SK-N-SH (cell line): ENCODE data around the gene C20orf204. TPM values are rescaled to one million over a fixed set of nuclear protein-coding genes. Genes with fewer than 3 reads are reported as not detected.

ENCODE experiments used
- CTCF ChIA-PET: fragments of 300-600, 350-600 bp; formaldehyde crosslinking; extraction: SDS; loops from one replicate; lab custom pipeline; 2021; lab: Yijun Ruan, JAX
- POLR2A ChIA-PET: fragments of 350-600 bp; sonication (Branson Sonifier 250); formaldehyde crosslinking; extraction: SDS; loops from one replicate; lab custom pipeline; 2020; ENCODE audit warnings: antibody characterized with exemption, inconsistent platforms; lab: Yijun Ruan, JAX
- DNase-seq: peaks from one replicate; pipeline ENCODE4 v3.0.0; 2012
- H2AFZ ChIP-seq: fragments of 200-600 bp; sonication (generic); 2 replicates; pipeline ENCODE4 v1.8.1; 2016; ENCODE audit warnings: antibody characterized with exemption, mild to moderate bottlenecking, low read depth
- H3F3A ChIP-seq: fragments of 200-600 bp; sonication (generic); replicated peaks from 2 replicates; pipeline ENCODE3; 2016; ENCODE audit warnings: antibody characterized with exemption, mild to moderate bottlenecking; ENCODE audit not compliant: insufficient read depth
- H3K27ac ChIP-seq, 2 experiments: fragments of 200-500 bp in 1 of 2; fragments of 200-600 bp in 1 of 2; sonication (Bioruptor generic) in 1 of 2; sonication (generic), shearing (Covaris generic) in 1 of 2; 2 replicates each; pipeline versions ENCODE4 v1.5.1 to v1.6.1; 2014 to 2016; ENCODE audit warnings: low read depth in 2 of 2, inconsistent platforms in 1 of 2, low read length in 1 of 2, mild to moderate bottlenecking in 1 of 2, mixed read lengths in 1 of 2
- H3K27me3 ChIP-seq: fragments of 200-600 bp; sonication (generic), shearing (Covaris generic); 2 replicates; pipeline ENCODE4 v1.6.1; 2016; ENCODE audit warnings: mixed run types; ENCODE audit not compliant: insufficient read depth
- H3K36me3 ChIP-seq, 2 experiments: fragments of 200-500 bp in 1 of 2; fragments of 200-600 bp in 1 of 2; sonication (Bioruptor generic) in 1 of 2; sonication (generic) in 1 of 2; replicated peaks in 1 of 2; 2 replicates each; pipeline versions ENCODE3 to v1.5.1; 2014 to 2016; ENCODE audit warnings: low read length in 1 of 2, mild to moderate bottlenecking in 1 of 2; ENCODE audit not compliant: insufficient read depth in 2 of 2, control insufficient read depth in 1 of 2
- H3K4me1 ChIP-seq, 2 experiments: fragments of 200-500 bp in 1 of 2; fragments of 200-600 bp in 1 of 2; sonication (Bioruptor generic) in 1 of 2; sonication (generic), shearing (Covaris generic) in 1 of 2; 2 replicates each; pipeline versions ENCODE4 v1.5.1 to v1.6.1; 2014 to 2016; ENCODE audit warnings: low read depth in 1 of 2, low read length in 1 of 2, mixed run types in 1 of 2; ENCODE audit not compliant: insufficient read depth in 2 of 2, control insufficient read depth in 1 of 2
- H3K4me2 ChIP-seq: fragments of 200-600 bp; sonication (generic), shearing (Covaris generic); 2 replicates; pipeline ENCODE4 v1.6.1; 2017; ENCODE audit warnings: mixed run types
- H3K4me3 ChIP-seq, 2 experiments: fragments of 200-500 bp in 1 of 2; fragments of 200-600 bp in 1 of 2; sonication (Bioruptor generic) in 1 of 2; sonication (generic), shearing (Covaris generic) in 1 of 2; 2 replicates each; pipeline versions ENCODE4 v1.5.1 to v1.8.1; 2014 to 2016; ENCODE audit warnings: low read depth in 2 of 2, inconsistent platforms in 1 of 2, low read length in 1 of 2, mild to moderate bottlenecking in 1 of 2, mixed read lengths in 1 of 2, moderate library complexity in 1 of 2
- H3K79me2 ChIP-seq: fragments of 200-600 bp; sonication (generic); 2 replicates; pipeline ENCODE4 v1.8.1; 2017; ENCODE audit warnings: mild to moderate bottlenecking; ENCODE audit not compliant: insufficient read depth
- H3K9ac ChIP-seq: fragments of 200-600 bp; sonication (generic); 2 replicates; pipeline ENCODE4 v1.6.1; 2017; ENCODE audit warnings: mixed run types
- H3K9me2 ChIP-seq: fragments of 200-600 bp; sonication (generic); 2 replicates; pipeline ENCODE4 v1.6.1; 2017; ENCODE audit warnings: mixed run types
- H3K9me3 ChIP-seq: fragments of 200-600 bp; sonication (generic); 2 replicates; pipeline ENCODE4 v1.6.1; 2017; ENCODE audit warnings: mixed run types, mild to moderate bottlenecking, moderate library complexity
- H4K20me1 ChIP-seq: fragments of 200-600 bp; sonication (generic); 2 replicates; pipeline ENCODE4 v1.6.1; 2017; ENCODE audit warnings: mild to moderate bottlenecking, mixed run types; ENCODE audit not compliant: insufficient read depth
- CHD2 ChIP-seq: fragments of 150-350 bp; IDR thresholded peaks from 2 replicates; pipeline ENCODE4 v1.6.1; 2018; ENCODE audit warnings: low read length; ENCODE audit not compliant: partially characterized antibody
- ELF1 ChIP-seq: IDR thresholded peaks from 2 replicates; pipeline ENCODE4 v1.4.0; 2012
- EZH2phosphoT487 ChIP-seq: fragments of 200-600 bp; sonication (generic); IDR thresholded peaks from 2 replicates; pipeline ENCODE4 v1.6.1; 2017; ENCODE audit warnings: low read depth, mixed run types, mild to moderate bottlenecking, antibody characterized with exemption, moderate library complexity, borderline replicate concordance
- FOSL2 ChIP-seq: IDR thresholded peaks from 2 replicates; pipeline ENCODE4 v1.4.0; 2012; ENCODE audit warnings: low read depth, mild to moderate bottlenecking, moderate library complexity, borderline replicate concordance
- FOXJ3 ChIP-seq: sonication (generic); formaldehyde crosslinking; IDR thresholded peaks from 2 replicates; pipeline ENCODE4 v1.5.1; 2020; ENCODE audit warnings: mild to moderate bottlenecking, missing genetic modification reagents
- FOXM1 ChIP-seq: IDR thresholded peaks from 2 replicates; pipeline ENCODE4 v1.4.0; 2012; ENCODE audit warnings: low read depth, mild to moderate bottlenecking
- JUND ChIP-seq: IDR thresholded peaks from 2 replicates; pipeline ENCODE4 v1.4.0; 2012
- NFIC ChIP-seq: IDR thresholded peaks from 2 replicates; pipeline ENCODE4 v1.4.0; 2012; ENCODE audit warnings: borderline replicate concordance
- NRF1 ChIP-seq: IDR thresholded peaks from 2 replicates; pipeline ENCODE4 v1.6.1; 2012; ENCODE audit warnings: low read depth, mild to moderate bottlenecking, low read length
- PBX3 ChIP-seq: IDR thresholded peaks from 2 replicates; pipeline ENCODE4; 2012
- POLR2AphosphoS5 ChIP-seq: IDR thresholded peaks from 2 replicates; pipeline ENCODE4 v1.6.1; 2012; ENCODE audit warnings: low read depth, low read length
- RAD21 ChIP-seq: IDR thresholded peaks from 2 replicates; pipeline ENCODE4 v1.6.1; 2012; ENCODE audit warnings: mild to moderate bottlenecking, low read length
- SMC3 ChIP-seq: IDR thresholded peaks from 2 replicates; pipeline ENCODE4 v1.6.1; 2012; ENCODE audit warnings: low read depth, low read length, improper control_type of control experiment
- YY1 ChIP-seq: IDR thresholded peaks from 2 replicates; pipeline ENCODE4 v1.4.0; 2012; ENCODE audit warnings: low read depth, mild to moderate bottlenecking
- ZBTB33 ChIP-seq: IDR thresholded peaks from 2 replicates; pipeline ENCODE4 v1.4.0; 2012; ENCODE audit warnings: low read depth, borderline replicate concordance
- WGBS: methylation state at CpG from one replicate; pipeline ENCODE4 v1.1.6; 2017; ENCODE audit warnings: low lambda C conversion rate; 5-methylcytosine and 5-hydroxymethylcytosine counted together
- polyA plus RNA-seq, 3 experiments: library from polyadenylated mRNA; depleted of rRNA; stranded (reverse); fragments of >200 nt; gene quantifications; 2 replicates each; pipeline ENCODE4 v1.2.3, GENCODE V29; 2012
- TF ChIP-seq, protein P1 (sequence below): IDR thresholded peaks from 2 replicates; pipeline ENCODE4 v1.4.0; 2012; ENCODE audit warnings: low read depth
- TF ChIP-seq, protein P2 (sequence below): fragments of 200-600 bp; sonication (generic); IDR thresholded peaks from 2 replicates; pipeline ENCODE4 v1.6.1; 2017; ENCODE audit warnings: antibody characterized with exemption, mild to moderate bottlenecking, moderate library complexity
- TF ChIP-seq, protein P3 (sequence below): IDR thresholded peaks from 2 replicates; pipeline ENCODE4 v1.6.1; 2012; ENCODE audit warnings: mild to moderate bottlenecking, low read depth, low read length, moderate library complexity

The C20orf204 gene
- polyA plus RNA-seq, 1 of the 3 experiments (the other 2 are of a cell fraction): 0.21 TPM

DNA sequence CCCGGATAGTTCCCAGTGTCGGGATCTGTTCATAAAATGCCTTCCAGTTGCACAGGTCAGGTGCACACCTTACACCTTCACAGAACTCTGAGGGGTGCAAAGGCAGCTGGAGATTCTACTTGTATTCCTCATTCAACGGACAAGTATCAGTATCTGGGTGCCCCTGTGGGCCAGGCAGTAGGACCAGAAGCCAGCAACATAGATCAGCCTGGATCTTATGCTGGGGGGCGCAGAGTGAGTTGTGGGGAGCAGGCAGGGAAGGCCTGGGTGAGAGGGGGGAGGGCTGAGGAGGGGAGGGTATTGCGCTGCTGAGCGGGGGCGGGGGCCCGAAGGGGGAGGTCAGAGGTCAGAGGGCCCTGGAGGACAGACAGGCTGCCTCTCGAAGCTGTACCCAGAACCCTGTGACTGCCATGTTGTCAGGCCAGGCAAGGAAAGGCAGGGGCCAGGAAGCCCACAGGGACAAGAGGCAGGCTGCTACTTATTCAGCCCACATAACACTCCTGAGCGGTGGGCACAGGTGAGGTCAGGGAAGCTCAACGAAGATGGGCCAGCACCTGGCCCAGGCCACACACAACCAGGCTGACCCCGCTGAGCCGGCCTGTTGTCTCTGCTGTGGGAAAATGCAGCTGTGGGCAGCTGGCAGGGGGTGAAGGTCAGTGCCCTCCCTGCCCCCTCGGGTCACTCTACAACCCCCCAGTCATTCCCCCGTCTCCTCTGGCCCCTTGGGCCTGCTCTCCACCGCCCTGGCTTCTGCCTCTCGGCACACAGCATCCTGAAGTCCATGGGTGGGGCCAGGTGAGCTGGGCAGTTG, 45.0 kb downstream of the C20orf204 start:
- Histone ChIP-seq H3F3A (peaks cover 14% of the 10 kb centered on the region), H2AFZ (no peak overlapping the region), H3K4me2 (peak overlapping the region; percentile 82; the same call in 1 of the 2 replicates), H4K20me1 (no peaks in the 10 kb centered on the region), H3K9me2 (no peaks in the 10 kb centered on the region), H3K4me1 (peaks cover 13 to 36% of the 10 kb centered on the region in 2 experiments; a peak in 3 of 4 replicates), H3K79me2 (no peaks in the 10 kb centered on the region), H3K9me3 (no peaks in the 10 kb centered on the region), H3K36me3 (no peaks in the 10 kb centered on the region), H3K27ac (no peak overlapping the region), H3K9ac (no peak overlapping the region), H3K27me3 (no peaks in the 10 kb centered on the region; the same call in 1 of the 2 replicates), H3K4me3 (peak overlapping the region in 1 of 2 experiments; percentile 80; a peak in 3 of 4 replicates)
- TF ChIP-seq, protein P1, sequence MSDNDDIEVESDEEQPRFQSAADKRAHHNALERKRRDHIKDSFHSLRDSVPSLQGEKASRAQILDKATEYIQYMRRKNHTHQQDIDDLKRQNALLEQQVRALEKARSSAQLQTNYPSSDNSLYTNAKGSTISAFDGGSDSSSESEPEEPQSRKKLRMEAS: no peak
- TF ChIP-seq, protein P2, sequence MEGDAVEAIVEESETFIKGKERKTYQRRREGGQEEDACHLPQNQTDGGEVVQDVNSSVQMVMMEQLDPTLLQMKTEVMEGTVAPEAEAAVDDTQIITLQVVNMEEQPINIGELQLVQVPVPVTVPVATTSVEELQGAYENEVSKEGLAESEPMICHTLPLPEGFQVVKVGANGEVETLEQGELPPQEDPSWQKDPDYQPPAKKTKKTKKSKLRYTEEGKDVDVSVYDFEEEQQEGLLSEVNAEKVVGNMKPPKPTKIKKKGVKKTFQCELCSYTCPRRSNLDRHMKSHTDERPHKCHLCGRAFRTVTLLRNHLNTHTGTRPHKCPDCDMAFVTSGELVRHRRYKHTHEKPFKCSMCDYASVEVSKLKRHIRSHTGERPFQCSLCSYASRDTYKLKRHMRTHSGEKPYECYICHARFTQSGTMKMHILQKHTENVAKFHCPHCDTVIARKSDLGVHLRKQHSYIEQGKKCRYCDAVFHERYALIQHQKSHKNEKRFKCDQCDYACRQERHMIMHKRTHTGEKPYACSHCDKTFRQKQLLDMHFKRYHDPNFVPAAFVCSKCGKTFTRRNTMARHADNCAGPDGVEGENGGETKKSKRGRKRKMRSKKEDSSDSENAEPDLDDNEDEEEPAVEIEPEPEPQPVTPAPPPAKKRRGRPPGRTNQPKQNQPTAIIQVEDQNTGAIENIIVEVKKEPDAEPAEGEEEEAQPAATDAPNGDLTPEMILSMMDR: no peak
- TF ChIP-seq SMC3 (no peak), PBX3 (no peak), NFIC (no peak), FOSL2 (no peak), JUND (no peak)
- CTCF ChIA-PET: interaction anchor here (0.7 to 12.9 kb wide), 9 partner anchors 11 to 107 kb away, joined by 3 to 252 read pairs (median 6); partner anchors contain the start of gene NPBWR2
- WGBS: 94% methylated on average over 10 of the region's 17 CpGs
- DNase-seq: no peak
- POLR2A ChIA-PET: no interaction called here

DNA sequence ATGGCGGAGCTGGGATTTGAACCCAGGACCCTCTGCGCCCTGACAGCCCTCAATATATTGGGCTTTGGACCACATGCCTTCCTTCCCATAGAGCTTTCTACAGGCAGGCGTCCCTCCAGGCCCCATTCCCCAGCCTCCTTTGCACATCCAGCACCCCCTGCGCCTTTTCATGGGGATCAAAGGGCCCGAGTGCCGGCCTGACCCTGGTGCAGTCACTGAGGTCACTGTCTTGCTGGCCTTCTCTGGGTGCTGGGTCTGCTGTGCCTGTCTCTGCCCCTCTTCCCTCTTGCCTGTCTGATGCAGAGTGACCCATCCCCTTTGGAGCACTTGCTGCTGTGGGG, 45.6 kb downstream of the C20orf204 start:
- no peaks in the 10 kb centered on the region for H3K79me2 ChIP-seq
- H3K9ac ChIP-seq: no peak overlapping the region
- no peaks in the 10 kb centered on the region for H3K9me3 ChIP-seq
- no peaks in the 10 kb centered on the region; the same call in 1 of the 2 replicates for H3K27me3 ChIP-seq
- H3K9me2 ChIP-seq: no peaks in the 10 kb centered on the region
- H3K4me2 ChIP-seq: no peak overlapping the region
- peaks cover 13 to 36% of the 10 kb centered on the region in 2 experiments; a peak in 3 of 4 replicates for H3K4me1 ChIP-seq
- ChIA-PET CTCF (interaction anchor here (0.7 to 12.9 kb wide), 5 partner anchors 12 to 33 kb away, joined by 3 to 252 read pairs (median 3); partner anchors contain the start of gene NPBWR2), POLR2A (no interaction called here)
- 98% methylated on average over 6 of the region's 6 CpGs for WGBS
- no peaks in the 10 kb centered on the region for H3K36me3 ChIP-seq
- H4K20me1 ChIP-seq: no peaks in the 10 kb centered on the region
- no peak overlapping the region for H3K27ac ChIP-seq
- no peak for DNase-seq
- no peak overlapping the region for H2AFZ ChIP-seq
- H3K4me3 ChIP-seq: no peak overlapping the region
- peaks cover 14% of the 10 kb centered on the region for H3F3A ChIP-seq
- TF ChIP-seq POLR2AphosphoS5 (no peak), NFIC (no peak), CHD2 (no peak), EZH2phosphoT487 (no peak), ZBTB33 (no peak), FOXJ3 (CRISPR knock-in tag) (no peak), FOXM1 (no peak), RAD21 (no peak), ELF1 (no peak), YY1 (no peak), NRF1 (no peak)
- TF ChIP-seq, protein P1: no peak
- TF ChIP-seq, protein P3, sequence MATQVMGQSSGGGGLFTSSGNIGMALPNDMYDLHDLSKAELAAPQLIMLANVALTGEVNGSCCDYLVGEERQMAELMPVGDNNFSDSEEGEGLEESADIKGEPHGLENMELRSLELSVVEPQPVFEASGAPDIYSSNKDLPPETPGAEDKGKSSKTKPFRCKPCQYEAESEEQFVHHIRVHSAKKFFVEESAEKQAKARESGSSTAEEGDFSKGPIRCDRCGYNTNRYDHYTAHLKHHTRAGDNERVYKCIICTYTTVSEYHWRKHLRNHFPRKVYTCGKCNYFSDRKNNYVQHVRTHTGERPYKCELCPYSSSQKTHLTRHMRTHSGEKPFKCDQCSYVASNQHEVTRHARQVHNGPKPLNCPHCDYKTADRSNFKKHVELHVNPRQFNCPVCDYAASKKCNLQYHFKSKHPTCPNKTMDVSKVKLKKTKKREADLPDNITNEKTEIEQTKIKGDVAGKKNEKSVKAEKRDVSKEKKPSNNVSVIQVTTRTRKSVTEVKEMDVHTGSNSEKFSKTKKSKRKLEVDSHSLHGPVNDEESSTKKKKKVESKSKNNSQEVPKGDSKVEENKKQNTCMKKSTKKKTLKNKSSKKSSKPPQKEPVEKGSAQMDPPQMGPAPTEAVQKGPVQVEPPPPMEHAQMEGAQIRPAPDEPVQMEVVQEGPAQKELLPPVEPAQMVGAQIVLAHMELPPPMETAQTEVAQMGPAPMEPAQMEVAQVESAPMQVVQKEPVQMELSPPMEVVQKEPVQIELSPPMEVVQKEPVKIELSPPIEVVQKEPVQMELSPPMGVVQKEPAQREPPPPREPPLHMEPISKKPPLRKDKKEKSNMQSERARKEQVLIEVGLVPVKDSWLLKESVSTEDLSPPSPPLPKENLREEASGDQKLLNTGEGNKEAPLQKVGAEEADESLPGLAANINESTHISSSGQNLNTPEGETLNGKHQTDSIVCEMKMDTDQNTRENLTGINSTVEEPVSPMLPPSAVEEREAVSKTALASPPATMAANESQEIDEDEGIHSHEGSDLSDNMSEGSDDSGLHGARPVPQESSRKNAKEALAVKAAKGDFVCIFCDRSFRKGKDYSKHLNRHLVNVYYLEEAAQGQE: no peak
